Posterior cingulate gyrus (tissue), 11 donors: ENCODE results near the gene ROCK2.
A peak's percentile ranks its signal among the peaks of the same experiment; 100 is the strongest.

Source experiments
- DNase-seq, 10 donors: peaks; one replicate each; pipeline versions ENCODE4 v3.0.0 to v3.0.0-alpha.2; 2020 to 2021; ENCODE audit warnings: mixed read lengths in 3 of 10
- intact Hi-C: fragments of 100-400 bp; cut with DNase I; formaldehyde crosslinking; loops from one replicate; pipeline ENCODE4 v1.15.1; 2023

Gene ROCK2

DNA sequence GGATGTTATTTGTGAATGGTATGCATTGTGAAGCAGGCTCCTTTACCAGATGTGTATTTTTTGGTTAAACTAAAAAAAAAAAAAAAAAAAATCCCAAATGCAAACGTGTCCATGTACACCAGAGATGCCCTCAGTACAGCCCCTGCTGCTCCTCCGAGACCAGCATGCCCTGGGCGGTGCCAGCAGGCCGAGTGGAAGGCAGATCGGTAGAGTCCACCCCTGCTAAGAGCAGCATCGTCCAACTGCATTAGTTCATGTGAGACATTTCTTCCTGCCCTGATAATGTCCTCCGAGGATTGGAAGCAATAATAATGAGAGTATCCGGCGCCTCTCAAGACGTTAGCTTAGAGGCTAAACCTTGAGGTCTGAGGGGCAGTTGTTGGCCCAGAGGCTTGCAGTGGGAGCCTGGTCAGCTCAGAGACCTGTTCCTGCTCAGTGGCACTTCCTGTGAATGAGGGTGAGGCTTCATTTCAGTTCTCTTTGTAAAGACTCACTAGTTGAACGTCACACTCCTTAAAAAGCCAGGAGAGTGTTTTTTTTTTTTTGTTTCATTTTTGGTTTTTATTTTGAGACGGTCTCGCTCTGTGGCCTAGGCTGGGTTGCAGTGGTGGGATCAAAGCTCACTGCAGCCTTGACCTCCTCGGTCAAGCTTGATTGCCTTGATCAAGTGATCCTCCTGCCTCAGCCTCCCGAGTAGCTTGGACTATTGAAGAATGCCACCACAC lies 183.5 kb downstream of the ROCK2 start:
- intact Hi-C loops = no loop called here
- DNase-seq = peak in 1 of 10 donors; percentile 41

DNA sequence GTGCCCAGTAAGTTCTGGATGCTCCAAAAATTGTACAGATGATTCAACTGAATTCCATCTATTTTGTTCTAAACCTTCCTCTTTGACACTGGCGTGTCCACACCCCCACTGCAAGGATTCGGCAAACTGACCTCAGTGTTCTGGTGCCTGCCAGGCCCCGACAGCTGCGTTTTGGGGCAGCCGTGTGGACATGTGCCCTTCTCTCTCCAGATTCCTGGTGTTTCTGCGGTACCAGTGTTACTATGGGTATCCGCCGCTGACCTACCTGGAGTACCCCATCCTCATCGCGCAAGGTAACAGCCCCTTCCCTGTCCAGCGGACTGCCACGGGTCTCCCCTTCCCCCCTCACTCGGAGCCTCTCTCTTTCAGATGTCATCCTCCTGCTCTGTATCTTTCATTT lies 184.2 kb downstream of the ROCK2 start:
- DNase-seq = peak in 1 of 10 donors; percentile 70
- intact Hi-C loops = no loop called here

DNA sequence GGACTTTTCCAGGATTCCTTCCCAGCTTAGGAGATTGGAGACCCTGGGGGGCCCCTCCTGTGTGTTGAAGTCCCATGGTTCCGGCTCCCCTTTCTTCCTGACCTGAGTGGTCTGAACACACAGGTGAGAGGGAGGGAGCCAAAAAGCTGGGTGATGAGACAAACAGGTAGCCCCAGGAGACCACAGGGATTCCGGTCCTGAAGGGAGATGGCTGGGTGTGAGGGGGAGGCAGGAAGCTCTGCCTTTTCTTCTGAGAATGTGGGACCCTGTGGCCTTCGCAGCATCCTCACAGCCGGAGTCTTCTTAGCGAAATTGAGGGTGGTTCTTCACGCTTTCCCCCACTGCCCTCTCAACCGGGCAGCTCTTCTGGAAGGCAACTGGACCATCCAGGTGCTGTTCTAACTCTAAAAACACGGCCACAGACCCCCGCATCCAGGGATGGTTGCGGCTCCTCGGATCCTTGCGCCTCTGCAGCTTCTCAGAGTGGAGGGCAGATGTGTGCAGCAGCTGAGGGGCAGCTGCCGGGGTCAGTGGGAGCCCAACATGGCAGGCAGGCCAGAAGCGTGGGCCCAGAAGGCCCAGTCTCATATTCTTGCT lies 184.8 kb downstream of the ROCK2 start:
- intact Hi-C loops = loop anchor here (10.0 kb wide), 1 partner anchor 185 kb away; the partner anchor contains the start of gene ROCK2
- peak in 1 of 10 donors; percentile 52 for DNase-seq

DNA sequence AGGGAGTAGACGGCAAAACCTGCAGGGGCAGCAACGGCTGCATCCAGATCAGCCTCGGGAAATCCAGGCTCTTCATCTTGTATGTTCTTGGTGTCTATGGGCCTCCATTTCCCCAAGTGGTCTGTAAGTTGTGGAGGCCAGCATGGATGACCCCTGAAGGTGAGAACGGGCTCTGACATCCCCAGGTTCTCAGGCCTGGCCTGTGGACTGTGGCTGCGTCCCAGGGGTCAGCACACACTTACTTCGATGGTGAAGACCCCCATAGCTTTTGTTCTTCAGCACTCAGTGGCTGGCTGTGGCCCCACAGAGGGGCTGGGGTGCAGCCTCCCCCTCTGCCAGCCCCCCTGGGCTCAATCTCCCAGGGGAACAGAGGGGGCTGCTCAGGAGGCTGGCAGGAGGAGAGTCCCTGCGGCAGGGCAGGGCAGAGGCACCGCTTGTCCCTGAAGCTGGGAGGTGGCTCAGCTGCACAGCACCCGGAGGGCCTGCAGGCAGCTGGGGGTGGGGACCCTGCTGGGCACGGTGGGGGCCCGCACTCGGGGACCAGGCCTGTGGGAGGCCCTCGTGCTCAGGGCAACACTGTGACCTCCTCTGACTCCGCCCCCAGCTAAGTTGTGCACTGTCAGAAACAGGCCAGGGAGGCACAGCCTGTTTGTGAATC lies 185.4 kb downstream of the ROCK2 start:
- intact Hi-C loops = loop anchor here (10.0 kb wide), 1 partner anchor 186 kb away; the partner anchor contains the start of gene ROCK2
- peak in 2 of 10 donors; percentile 43 to 75 for DNase-seq

DNA sequence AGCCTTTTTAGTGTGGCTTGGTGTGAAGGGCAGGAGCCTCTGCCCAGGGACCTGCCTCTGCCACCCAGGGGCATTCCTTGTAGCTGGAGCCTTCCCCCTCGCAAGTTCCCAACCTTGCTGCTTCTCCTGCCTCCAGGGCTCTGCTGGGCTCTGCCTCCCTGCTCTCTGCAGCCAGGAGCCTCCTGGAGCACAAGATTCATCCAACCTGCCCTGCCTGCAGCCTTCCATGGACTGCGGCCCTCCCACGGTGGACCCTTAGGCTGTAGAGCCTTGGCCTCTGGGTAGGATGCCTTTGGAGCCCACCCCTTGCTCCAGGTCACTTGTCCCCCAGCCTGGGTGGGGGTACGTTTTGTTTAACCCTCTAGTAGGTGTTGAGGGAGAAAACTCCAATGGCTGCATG lies 186.7 kb downstream of the ROCK2 start:
- intact Hi-C loops = loop anchor here (10.0 kb wide), 1 partner anchor 187 kb away; the partner anchor contains the start of gene ROCK2
- peak in 1 of 10 donors; percentile 33 for DNase-seq

DNA sequence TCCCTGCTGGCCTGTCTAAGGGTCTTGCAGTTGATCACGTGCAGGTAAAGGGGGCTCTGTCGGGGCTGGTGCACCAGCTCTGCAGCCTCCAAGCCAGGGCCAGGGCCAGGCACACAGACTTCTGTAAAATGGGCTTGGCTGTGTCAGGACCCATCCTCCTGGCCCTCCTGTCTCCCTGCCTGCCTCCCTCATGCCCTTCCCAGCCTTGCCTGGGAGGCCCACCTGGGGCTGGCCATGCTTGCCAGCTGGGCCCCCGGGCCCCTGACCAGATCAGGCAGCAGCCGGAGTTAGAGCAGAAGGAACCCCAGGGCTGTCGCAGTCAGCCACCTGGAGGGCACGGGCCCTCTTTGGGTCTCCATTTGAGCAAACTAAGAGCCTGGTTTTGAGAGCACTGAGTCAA lies 187.1 kb downstream of the ROCK2 start:
- intact Hi-C loops = loop anchor here (10.0 kb wide), 1 partner anchor 188 kb away; the partner anchor contains the start of gene ROCK2
- DNase-seq = peak in 1 of 10 donors; percentile 81

DNA sequence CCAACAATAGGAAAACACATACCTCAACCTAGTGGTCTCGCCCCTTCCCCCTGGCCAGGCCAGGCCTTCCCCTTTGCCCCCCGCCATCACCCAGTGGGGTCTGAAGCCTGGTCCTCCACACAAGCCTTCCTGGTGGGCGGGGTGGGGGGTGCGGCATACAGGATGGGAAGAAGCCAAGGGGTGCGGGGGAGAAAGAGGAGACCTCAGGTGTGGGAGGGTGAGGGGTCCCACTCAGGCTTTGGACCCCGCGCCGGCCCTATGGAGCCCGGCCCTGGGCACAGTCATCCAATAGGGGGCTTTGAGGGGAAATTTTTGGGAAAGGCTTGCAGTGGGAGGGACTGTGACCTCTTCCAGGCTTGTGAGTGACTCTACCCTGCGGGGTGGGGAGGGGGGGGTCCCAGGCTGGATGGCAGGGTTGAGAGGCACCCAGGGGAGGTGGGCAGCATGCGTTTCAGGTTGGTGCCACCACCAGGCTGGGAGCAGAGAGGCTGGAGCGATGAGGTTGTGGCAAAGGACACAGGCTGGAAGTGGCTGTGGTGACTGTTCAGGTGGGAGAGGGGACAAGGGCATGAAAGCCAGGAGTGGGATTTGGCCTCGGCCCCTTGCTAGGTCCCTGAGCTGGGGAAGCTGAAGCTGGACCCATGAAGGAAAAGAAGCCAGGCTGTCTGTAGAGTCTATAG lies 187.9 kb downstream of the ROCK2 start:
- peak in 1 of 10 donors; percentile 84 for DNase-seq
- intact Hi-C loops = loop anchor here (10.0 kb wide), 1 partner anchor 188 kb away; the partner anchor contains the start of gene ROCK2

DNA sequence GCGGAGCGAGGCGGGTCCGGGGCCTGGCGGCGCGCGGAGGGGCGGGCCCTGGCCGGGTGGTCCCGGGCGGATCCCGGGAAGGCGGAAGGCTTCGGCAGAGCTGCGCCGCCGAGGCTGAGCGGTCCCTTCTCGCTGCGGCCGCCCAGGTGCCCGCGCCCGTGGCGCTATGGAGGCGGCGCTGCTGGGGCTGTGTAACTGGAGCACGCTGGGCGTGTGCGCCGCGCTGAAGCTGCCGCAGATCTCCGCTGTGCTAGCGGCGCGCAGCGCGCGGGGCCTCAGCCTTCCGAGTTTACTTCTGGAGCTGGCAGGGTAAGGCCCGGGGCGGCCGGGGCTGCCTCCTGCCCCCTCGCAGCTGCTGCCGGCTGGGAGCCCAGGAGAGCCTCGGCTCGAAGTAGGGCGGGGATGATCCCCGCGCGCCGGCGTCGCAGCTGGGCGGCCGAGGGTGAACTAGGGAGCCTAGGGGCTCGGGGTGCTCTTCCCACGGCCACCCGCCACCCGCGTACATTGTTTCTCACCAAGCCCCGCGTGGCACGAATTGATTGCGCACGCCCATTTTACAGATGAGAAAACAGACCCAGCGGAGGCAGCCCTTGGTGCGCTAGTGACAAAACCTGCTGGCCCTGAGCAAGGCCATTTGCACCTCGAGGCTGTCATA lies 188.9 kb downstream of the ROCK2 start, which contains the start of gene SLC66A3:
Gene SLC66A3, plus strand, starts transcription at position 87 of the 655 bp plus-strand sequence. Its CDS starts 80 bp downstream, at position 167.
- intact Hi-C loops = loop anchor here (10.0 kb wide), 1 partner anchor 189 kb away; the partner anchor contains the start of gene ROCK2
- peak in 1 of 10 donors; percentile 73 for DNase-seq

DNA sequence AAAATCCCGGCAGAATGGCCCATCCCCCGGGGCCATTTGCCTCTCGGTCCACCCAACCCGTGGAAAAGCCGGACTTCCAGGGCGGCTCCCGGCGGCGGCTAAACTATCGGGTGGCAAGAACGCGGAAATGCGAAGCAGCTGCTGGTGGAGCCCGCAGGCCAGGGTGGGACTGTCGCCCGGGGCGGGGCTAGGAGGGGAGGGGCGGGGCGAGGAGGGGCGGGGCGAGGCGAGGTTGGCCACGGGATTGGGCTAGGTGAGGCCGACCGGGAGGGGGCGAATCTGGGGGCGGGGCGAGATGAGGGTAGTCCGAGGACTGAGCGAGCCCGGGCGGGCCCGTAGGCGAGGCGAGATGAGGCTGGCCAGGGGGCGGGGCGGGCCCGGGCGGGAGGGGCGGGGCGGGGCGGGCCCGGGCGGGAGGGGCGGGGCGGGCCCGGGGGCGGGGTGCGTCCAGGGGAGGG lies 189.5 kb downstream of the ROCK2 start:
- intact Hi-C loops = loop anchor here (10.0 kb wide), 1 partner anchor 190 kb away; the partner anchor contains the start of gene ROCK2
- peak; percentile 88 to 99 (median 94) for DNase-seq

DNA sequence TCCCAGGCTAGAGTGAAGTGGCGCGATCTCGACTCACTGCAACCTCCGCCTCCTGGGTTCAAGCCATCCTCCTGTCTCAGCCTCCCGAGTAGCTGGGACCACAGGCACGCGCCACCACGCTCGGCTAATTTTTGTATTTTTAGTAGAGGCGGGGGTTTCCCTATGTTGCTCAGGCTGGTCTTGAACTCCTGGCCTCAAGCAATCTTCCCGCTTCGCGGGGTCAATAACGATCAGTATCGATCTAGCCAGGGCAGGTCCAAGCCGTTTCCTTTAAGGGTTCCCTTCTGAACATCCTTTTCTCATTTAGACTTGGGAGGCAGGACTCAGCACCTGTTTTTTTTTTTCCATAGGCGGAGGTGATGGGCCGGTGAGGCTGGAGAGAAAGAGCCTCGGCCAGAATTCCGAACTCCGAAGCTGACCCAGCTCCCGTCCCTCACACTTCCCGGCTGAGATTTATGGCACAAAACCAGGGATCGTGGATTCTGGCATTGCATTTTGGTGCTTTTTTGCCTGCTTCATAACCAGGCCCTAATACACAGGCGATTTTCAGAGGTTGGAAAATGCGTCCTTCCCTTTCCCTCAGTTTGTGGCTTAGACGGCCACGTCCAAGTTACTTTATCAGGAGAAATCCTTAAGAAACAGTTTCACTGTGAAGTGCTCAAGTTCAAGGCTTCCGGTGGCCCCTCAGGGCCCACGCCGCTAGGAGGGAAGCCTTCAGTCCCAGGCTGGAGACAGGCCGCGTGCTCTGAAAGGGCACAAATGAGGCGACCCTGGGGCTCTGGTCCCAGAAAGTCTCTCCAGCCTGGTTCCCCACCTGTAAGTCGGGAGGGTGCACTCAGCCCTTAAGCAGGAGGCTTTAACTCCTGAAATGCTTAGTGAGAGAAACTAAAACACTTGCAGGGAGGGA lies 190.2 kb downstream of the ROCK2 start:
- DNase-seq = peak in 4 of 10 donors; percentile 27 to 64 (median 49)
- intact Hi-C loops = loop anchor here (10.0 kb wide), 1 partner anchor 191 kb away; the partner anchor contains the start of gene ROCK2

DNA sequence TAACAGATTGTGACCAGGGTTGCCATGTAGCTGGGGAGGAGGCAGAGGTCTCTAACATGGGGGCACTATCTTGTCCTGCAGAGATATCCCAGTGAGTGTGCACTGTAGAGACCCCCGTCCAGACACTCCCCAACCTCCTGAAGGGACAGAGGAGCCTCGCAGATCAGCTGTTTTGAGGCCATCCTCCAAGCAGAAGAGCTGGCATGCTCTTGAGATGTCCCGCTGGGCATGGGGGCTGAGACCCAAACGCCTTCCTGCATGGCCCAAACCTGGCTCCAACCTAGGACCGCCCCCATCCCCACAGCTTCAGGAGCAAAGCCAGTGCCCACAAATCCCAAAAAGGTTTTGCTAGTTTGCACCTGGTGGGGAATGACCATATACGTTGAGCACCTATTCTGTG lies 191.8 kb downstream of the ROCK2 start:
- DNase-seq = peak in 3 of 10 donors; percentile 32 to 49 (median 40)
- intact Hi-C loops = loop anchor here (10.0 kb wide), 1 partner anchor 192 kb away; the partner anchor contains the start of gene ROCK2

DNA sequence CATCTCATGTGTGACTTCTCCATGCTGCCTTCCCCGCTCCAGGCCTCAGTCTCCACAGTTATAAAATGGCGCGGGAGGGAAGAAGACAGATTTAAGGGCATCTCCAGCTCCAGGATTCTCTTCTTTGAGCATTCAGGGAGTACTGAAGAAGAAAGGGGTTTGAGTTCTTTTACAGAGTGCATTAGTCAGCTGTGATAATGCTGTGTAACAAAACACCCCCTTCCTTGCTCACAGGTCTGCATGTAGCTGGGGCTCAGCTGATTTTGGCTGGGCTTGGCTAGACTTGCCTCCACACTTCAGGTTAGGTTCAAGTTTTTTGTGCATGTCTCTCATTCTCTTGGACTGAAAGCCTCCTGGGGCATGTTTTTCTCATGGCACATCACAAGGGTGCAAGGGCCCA lies 197.2 kb downstream of the ROCK2 start:
- intact Hi-C loops = no loop called here
- DNase-seq = peak in 1 of 10 donors; percentile 22

DNA sequence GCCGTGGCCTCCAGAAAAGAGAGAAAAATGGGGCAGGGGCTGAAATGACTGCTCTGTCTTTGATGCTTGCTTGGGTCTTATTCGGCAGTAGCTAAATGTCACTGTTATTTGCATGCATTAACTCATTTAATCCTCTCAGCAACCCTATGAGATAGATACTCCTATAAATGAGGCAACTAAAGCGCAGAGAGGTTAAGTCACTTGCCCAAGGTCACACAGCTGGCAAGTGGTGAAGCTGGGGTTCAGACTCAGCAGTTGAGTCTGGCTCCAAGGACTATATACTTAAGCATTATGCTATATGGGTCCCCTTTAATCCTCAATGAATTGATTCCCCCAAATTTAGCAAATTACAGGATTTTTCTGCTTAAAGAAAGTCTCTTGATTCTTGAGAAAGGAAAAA lies 198.4 kb downstream of the ROCK2 start:
- DNase-seq = peak in 1 of 10 donors; percentile 9
- intact Hi-C loops = no loop called here

DNA sequence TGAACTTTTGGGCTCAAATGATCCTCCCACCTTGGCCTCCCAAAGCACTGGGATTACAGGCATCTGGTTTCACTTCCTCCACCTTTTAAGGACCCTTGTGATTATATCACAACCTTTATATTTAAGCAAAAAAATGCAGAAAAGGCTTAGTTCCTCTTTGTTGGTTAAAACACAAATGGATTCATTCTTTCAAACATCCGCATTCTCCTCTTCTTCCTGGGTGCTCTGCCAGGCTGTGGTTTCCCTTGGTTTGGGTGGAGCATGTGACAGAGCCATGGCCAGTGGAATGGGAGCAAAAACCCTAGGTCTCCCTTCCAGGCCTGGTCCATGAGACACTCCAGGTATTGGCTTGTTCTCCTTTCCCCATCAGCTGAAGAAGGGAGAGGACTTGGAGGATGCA lies 199.1 kb downstream of the ROCK2 start:
- intact Hi-C loops = no loop called here
- DNase-seq = peak in 1 of 10 donors; percentile 39

DNA sequence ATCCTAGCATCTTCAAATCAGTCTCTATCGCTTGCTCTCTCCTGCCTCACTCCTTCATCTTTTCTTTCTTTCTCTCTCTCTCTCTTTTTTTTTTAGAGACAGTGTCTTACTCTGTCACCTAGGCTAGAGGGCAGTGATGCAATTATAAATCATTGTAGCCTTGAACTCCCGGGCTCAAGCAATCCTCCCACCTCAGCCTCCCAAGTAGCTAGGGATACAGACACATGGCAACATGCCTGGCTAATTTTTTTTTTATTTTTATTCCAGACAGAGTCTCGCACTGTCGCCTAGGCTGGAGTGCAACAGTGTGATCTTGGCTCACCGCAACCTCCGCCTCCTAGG lies 199.7 kb downstream of the ROCK2 start:
- intact Hi-C loops = no loop called here
- DNase-seq = no peak

DNA sequence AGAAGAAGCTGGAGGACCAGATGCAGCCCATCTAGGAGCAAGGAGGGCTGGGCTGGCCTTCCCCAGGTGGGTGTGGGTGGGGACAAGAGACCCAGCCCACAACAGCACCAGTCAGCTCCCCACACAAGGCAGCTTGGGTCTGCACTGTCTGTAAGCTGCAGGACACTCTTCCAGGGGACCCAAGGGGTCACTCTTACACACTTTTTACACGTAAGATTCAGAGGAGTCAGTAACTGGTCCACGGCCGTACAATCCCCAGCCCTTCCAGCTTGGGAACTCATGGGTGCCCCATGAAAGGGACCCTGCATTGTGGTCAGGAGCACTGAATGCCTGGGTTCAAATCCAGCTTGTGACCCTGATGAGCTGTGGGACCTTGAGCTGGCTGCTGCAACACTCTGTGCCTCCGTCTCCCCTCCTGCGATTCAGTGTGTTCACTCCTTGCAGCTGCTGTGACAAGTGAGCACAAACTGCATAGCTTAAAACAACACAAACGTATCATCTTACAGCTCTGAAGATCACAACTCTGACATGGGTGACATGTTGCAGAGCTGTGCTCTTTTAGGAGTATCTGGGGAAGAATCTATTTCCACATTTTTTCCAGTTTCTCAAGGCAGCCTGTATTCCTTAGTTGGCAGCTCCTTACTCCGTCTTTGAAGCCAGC lies 200.2 kb downstream of the ROCK2 start:
- DNase-seq = peak in 2 of 10 donors; percentile 39 to 55
- intact Hi-C loops = no loop called here

DNA sequence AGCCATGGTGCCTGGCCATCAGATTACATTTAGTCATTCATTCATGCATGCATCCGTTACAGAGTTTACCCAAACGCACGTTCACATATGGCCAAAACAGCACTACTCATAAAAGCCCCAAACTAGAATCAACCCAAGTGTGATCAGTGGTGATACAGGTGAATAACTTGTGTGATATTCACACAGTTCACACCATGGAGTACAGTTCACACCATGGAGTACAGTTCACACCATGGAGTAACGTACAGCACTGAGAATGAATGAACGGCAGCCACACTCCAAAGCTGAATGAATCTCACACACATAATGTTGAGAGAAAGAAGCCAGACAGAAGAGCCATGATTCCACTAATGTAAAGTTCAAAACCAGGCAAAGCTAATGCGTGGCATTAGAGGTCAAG lies 201.4 kb downstream of the ROCK2 start:
- peak in 1 of 10 donors; percentile 4 for DNase-seq
- intact Hi-C loops = no loop called here

DNA sequence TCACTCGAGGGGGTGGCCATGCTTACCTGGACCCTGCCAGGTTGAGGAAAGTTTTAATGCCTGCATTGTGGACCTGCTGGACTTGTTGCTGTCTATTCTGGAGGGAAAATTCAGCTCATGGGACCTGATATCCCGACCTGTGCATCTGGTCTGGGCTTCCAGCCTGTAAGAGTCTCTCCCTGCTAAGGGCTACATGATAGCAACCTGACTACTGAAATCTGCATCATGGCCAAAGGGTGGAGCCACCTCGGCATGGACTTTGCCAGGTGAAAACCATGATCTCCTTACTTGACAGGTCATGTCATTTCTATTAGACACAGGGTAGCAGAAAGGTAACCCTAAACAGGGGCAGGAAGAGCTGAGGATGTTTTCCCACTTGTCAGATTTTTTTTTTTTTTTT lies 202.1 kb downstream of the ROCK2 start:
- DNase-seq = peak in 2 of 10 donors; percentile 3 to 12
- intact Hi-C loops = no loop called here
